Transverse colon (tissue), 4 donors: ENCODE data around the gene RNF169. TPM values are rescaled to one million over a fixed set of nuclear protein-coding genes. Genes with fewer than 3 reads are reported as not detected.

Experiments
- DNase-seq: peaks from one replicate; pipeline ENCODE4 v3.0.0-alpha.2; 2019
- H3K27ac ChIP-seq, 4 donors: fragments of 200-600 bp; sonication (generic); 2 replicates each; pipeline ENCODE4 v1.5.1; 2016 to 2018; ENCODE audit warnings: inconsistent platforms in 4 of 4
- H3K27me3 ChIP-seq: fragments of 200-600 bp; sonication (generic); 2 replicates; pipeline ENCODE4 v1.5.1; 2017; ENCODE audit warnings: inconsistent platforms
- H3K36me3 ChIP-seq, 4 donors: fragments of 200-600 bp; sonication (generic); 2 replicates each; pipeline ENCODE4 v1.5.1; 2017 to 2019; ENCODE audit warnings: inconsistent platforms in 4 of 4
- H3K4me1 ChIP-seq, 4 donors: fragments of 200-600 bp; sonication (generic); 2 replicates each; pipeline ENCODE4 v1.5.1; 2017 to 2020; ENCODE audit warnings: inconsistent platforms in 4 of 4
- H3K4me3 ChIP-seq, 4 donors: fragments of 200-600 bp; sonication (generic); 1 replicate in 1 of 4; 2 replicates in 3 of 4; pipeline versions ENCODE4 v1.5.1 to v1.6.1; 2017 to 2019; ENCODE audit warnings: inconsistent platforms in 4 of 4
- H3K9me3 ChIP-seq, 2 donors: fragments of 200-600 bp; sonication (generic); 2 replicates each; pipeline ENCODE4 v1.5.1; 2017 to 2019; ENCODE audit warnings: inconsistent platforms in 2 of 2
- CTCF ChIP-seq, 5 experiments: fragments of 200-600 bp in 3 of 5; fragments of 450-650 bp in 2 of 5; sonication (generic) in 3 of 5; IDR thresholded peaks; 1 replicate in 2 of 5; 2 replicates in 3 of 5; pipeline ENCODE4 v1.5.1; 2016 to 2017; ENCODE audit warnings: antibody characterized with exemption in 5 of 5, inconsistent platforms in 3 of 5, mild to moderate bottlenecking in 2 of 5, moderate library complexity in 1 of 5
- EP300 ChIP-seq: sonication (generic); formaldehyde crosslinking; IDR thresholded peaks from one replicate; pipeline ENCODE4 v1.6.1; 2017; ENCODE audit warnings: antibody characterized with exemption, low read depth
- POLR2A ChIP-seq: fragments of 450-650 bp; IDR thresholded peaks from one replicate; pipeline ENCODE4 v1.6.1; 2016; ENCODE audit warnings: antibody characterized with exemption, mild to moderate bottlenecking, moderate library complexity
- POLR2AphosphoS5 ChIP-seq, 3 donors: sonication (generic); formaldehyde crosslinking; IDR thresholded peaks; one replicate each; pipeline ENCODE4 v1.6.1; 2016; ENCODE audit warnings: antibody characterized with exemption in 3 of 3
- WGBS, 2 donors: methylation state at CpG; one replicate each; pipeline ENCODE4 v1.1.5; 2018; ENCODE audit warnings: low coverage in 1 of 2; 5-methylcytosine and 5-hydroxymethylcytosine counted together
- in situ Hi-C, 4 donors: fragments of 200-750 bp; cut with MboI; loops; one replicate each; pipeline versions ENCODE4 v1.15.0 to v1.15.1; 2017; ENCODE audit warnings: low sequenced_read_pairs in 3 of 4, low pct_ligation_motif_present in 1 of 4, low pct_unique_long_range_greater_than_20kb in 1 of 4
- intact Hi-C: fragments of 100-400 bp; cut with DNase I; formaldehyde crosslinking; loops from one replicate; pipeline ENCODE4 v1.15.1; 2023; ENCODE audit warnings: low total_unique reads
- total RNA-seq, 4 donors: library from RNA; depleted of rRNA; stranded (reverse); fragments of >200 nt; gene quantifications; one replicate each; pipeline ENCODE4 v1.1.0, GENCODE V29; 2016

The RNF169 gene
- total RNA-seq, 4 donors from 2014 or later = 15.1 to 22.4 (median 16.6) TPM

- H3K9me3 ChIP-seq = no peaks in the 10 kb centered on the region
Observed at GRCh38 chr11:74773476-74773875, 24.8 kb downstream of the RNF169 start.

GRCh38 chr11:74775762-74776161, 27.1 kb downstream of the RNF169 start:
- TF ChIP-seq POLR2A (no peak), POLR2AphosphoS5 (IDR thresholded peaks at IDR 0.05) (no peak), EP300 (no peak), CTCF (IDR thresholded peaks at IDR 0.05) (no peak)
- Histone ChIP-seq H3K27ac (no peak overlapping the region), H3K9me3 (no peaks in the 10 kb centered on the region), H3K4me1 (peaks cover 0 to 46% (median 10%) of the 10 kb centered on the region in 4 donors), H3K4me3 (no peak overlapping the region), H3K36me3 (no peaks in the 10 kb centered on the region), H3K27me3 (no peaks in the 10 kb centered on the region)
- 79 to 93% methylated on average over 1 of the region's 1 CpG for WGBS, 2 donors
- in situ Hi-C loops = no loop called here
- intact Hi-C loops = no loop called here
- DNase-seq = no peak

More at GRCh38 chr11:74773476-74773875, 24.8 kb downstream of the RNF169 start:
- no peak overlapping the region for H3K4me3 ChIP-seq
- no peak overlapping the region for H3K27ac ChIP-seq
- no peaks in the 10 kb centered on the region for H3K36me3 ChIP-seq
- TF ChIP-seq POLR2A (no peak), CTCF (IDR thresholded peaks at IDR 0.05) (no peak)
- in situ Hi-C loops = no loop called here
- intact Hi-C loops = no loop called here
- no peak for DNase-seq
- H3K4me1 ChIP-seq = peaks cover 0 to 34% (median 3%) of the 10 kb centered on the region in 4 donors
- no peaks in the 10 kb centered on the region for H3K27me3 ChIP-seq

GRCh38 chr11:74776546-74776945, 27.9 kb downstream of the RNF169 start:
- H3K9me3 ChIP-seq = no peaks in the 10 kb centered on the region
- in situ Hi-C loops (no loop called here), intact Hi-C loops (no loop called here)
- no peaks in the 10 kb centered on the region for H3K27me3 ChIP-seq
- TF ChIP-seq POLR2AphosphoS5 (IDR thresholded peaks at IDR 0.05) (no peak), CTCF (IDR thresholded peaks at IDR 0.05) (no peak), EP300 (no peak), POLR2A (no peak)
- H3K36me3 ChIP-seq = no peaks in the 10 kb centered on the region
- no peak overlapping the region for H3K27ac ChIP-seq
- H3K4me1 ChIP-seq = peaks cover 0 to 49% (median 10%) of the 10 kb centered on the region in 4 donors
- H3K4me3 ChIP-seq = no peak overlapping the region
- no peak for DNase-seq

- no peak overlapping the region for H3K27ac ChIP-seq
- no peaks in the 10 kb centered on the region for H3K36me3 ChIP-seq
- DNase-seq = no peak
- peaks cover 0 to 49% (median 10%) of the 10 kb centered on the region in 4 donors for H3K4me1 ChIP-seq
- no peaks in the 10 kb centered on the region for H3K9me3 ChIP-seq
- H3K27me3 ChIP-seq = no peaks in the 10 kb centered on the region
- H3K4me3 ChIP-seq = no peak overlapping the region
- intact Hi-C loops (no loop called here), in situ Hi-C loops (no loop called here)
- TF ChIP-seq POLR2A (no peak), CTCF (IDR thresholded peaks at IDR 0.05) (no peak), EP300 (no peak), POLR2AphosphoS5 (IDR thresholded peaks at IDR 0.05) (no peak)
Observed at GRCh38 chr11:74777038-74777437, 28.4 kb downstream of the RNF169 start.
